Activated naive CD4-positive, alpha-beta T cell treated with anti-CD3 and anti-CD28 coated beads for 36 hours (primary cell): ENCODE results near the gene HOXA4. TPM values are rescaled to one million over a fixed set of nuclear protein-coding genes. Genes with fewer than 3 reads are reported as not detected.

Source experiments
- CTCF ChIA-PET: fragments of 350-600 bp; sonication (Branson Sonifier 250); formaldehyde crosslinking; loops from one replicate; lab custom pipeline; 2021; ENCODE audit warnings: antibody characterized with exemption; lab: Charles Lee
- DNase-seq: peaks from one replicate; pipeline ENCODE4 v3.0.0-alpha.2; 2020
- H3K27ac Mint-ChIP-seq: one replicate; pipeline ENCODE4 v1.8.0; 2021; ENCODE audit warnings: mild to moderate bottlenecking, mixed read lengths
- H3K27me3 Mint-ChIP-seq: one replicate; pipeline ENCODE4 v1.8.0; 2021; ENCODE audit warnings: low read depth, mixed read lengths
- H3K36me3 Mint-ChIP-seq: one replicate; pipeline ENCODE4 v1.8.0; 2021; ENCODE audit warnings: low read depth, mixed read lengths
- H3K4me1 Mint-ChIP-seq: one replicate; pipeline ENCODE4 v1.8.0; 2021; ENCODE audit warnings: low read depth, mixed read lengths
- H3K4me3 Mint-ChIP-seq: one replicate; pipeline ENCODE4 v1.8.0; 2021; ENCODE audit warnings: mild to moderate bottlenecking, moderate library complexity, mixed read lengths
- H3K9me3 Mint-ChIP-seq: one replicate; pipeline ENCODE4 v1.8.0; 2021; ENCODE audit warnings: mixed read lengths
- intact Hi-C: fragments of 100-400 bp; cut with micrococcal nuclease; formaldehyde crosslinking; loops from one replicate; pipeline ENCODE4 v1.15.1; 2023
- total RNA-seq, 2 experiments: library from RNA; stranded (reverse); gene quantifications; one replicate each; pipeline ENCODE4 v1.2.3, GENCODE V29; 2021

Gene HOXA4
- total RNA-seq, 2 experiments from 2014 or later = 0.14 TPM; not detected in 1

DNA sequence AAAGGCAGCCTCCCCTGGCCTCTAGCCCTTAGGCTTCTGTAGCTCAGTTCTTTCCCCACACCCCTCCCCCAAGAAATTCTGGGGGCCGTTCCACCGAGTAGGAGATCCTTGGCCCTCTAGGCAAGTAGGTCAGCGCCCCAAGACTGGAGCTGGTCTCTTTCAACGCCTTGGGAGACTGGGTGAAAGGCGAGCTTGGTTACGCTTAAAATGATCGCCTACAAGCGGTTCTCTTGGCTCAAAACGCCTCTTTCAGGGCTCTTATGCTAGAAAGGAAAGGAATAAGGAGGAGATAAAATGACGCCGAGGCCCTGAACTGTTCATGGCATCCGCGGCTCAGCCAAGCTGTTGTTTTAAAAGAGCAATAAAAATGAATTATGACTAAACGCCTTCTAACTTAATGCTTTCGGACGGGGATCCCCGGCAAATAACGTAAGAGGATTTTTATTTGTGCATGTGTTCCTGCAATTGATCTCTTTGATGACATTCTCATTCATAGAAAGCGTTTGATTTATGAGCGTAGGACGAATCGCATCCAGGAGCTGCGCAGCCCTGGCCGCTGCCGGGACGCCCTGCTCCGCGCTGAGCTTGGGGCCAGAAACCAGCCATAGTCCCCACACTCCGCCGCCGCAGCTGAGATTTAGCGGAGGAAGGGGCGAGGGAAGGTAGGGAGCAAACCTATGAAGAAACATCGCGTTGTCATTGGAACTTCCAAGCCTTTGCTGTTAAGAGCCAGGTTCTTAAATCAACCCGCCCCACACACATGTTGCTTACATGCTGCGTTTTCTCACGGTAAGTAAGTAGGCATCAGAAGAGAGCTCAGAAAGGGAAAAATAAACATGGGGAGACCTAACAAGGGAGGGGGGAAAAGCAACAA lies 31.7 kb downstream of the HOXA4 start:
- Mint-ChIP-seq H3K9me3 (no peaks in the 10 kb centered on the region), H3K27ac (no peak overlapping the region), H3K4me3 (no peak overlapping the region), H3K36me3 (peaks cover 3% of the 10 kb centered on the region), H3K4me1 (peaks cover 35% of the 10 kb centered on the region), H3K27me3 (peaks cover 80% of the 10 kb centered on the region)
- CTCF ChIA-PET = interaction anchor here (0.5 kb wide), 1 partner anchor 417 kb away, joined by 3 read pairs; no protein-coding TSS in a partner anchor
- intact Hi-C loops = loop anchor here (5.0 to 10.0 kb wide), 2 partner anchors 146 to 1242 kb away; partner anchors contain the start of gene EVX1
- no peak for DNase-seq

DNA sequence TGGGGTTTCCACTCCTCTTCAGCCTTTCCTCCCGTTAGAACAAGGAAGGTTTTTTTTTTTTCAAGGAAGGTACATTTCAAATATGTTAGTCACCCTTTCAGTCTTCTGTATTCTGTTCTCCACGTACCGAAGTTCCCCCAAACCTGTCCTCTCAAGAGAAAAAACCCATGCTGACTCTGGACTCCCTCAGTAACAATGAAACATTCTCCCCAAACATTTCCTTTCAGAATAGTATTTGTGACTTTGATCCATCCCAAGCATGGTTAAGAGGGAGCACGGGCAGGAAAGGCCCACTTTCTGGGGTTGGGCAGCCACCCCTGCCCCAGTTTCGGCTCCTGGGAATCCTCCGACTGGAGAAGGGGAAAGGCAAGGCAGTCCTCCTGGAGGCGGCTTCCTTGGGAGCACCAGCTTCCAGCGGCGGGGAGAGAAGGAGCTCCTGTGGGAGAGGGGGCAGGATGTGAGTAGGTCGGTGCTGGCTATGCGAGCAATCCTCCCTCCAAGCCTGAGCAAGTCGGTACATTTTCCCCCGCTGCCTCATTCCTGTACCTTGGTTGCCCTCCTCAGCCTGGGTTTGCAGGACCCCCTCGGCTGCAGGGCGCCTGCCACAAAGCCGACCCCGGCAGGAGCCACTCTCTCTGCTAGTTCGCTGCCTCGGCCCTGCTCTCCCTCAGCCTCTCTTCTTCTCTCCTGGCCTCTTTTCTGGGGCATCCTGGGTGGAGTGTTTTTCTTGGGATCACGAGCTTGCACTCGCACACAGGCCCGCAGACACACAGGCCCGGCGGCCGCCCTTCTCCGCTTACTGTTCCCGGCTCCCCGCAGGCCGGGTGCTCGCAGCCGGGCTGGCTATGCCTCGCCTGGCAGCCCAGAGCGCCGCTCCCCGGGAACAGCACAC lies 32.6 kb downstream of the HOXA4 start:
- CTCF ChIA-PET = interaction anchor here (0.7 kb wide), 1 partner anchor 53 kb away, joined by 3 read pairs; no protein-coding TSS in a partner anchor
- H3K4me3 Mint-ChIP-seq = peak overlapping the region; percentile 80

DNA sequence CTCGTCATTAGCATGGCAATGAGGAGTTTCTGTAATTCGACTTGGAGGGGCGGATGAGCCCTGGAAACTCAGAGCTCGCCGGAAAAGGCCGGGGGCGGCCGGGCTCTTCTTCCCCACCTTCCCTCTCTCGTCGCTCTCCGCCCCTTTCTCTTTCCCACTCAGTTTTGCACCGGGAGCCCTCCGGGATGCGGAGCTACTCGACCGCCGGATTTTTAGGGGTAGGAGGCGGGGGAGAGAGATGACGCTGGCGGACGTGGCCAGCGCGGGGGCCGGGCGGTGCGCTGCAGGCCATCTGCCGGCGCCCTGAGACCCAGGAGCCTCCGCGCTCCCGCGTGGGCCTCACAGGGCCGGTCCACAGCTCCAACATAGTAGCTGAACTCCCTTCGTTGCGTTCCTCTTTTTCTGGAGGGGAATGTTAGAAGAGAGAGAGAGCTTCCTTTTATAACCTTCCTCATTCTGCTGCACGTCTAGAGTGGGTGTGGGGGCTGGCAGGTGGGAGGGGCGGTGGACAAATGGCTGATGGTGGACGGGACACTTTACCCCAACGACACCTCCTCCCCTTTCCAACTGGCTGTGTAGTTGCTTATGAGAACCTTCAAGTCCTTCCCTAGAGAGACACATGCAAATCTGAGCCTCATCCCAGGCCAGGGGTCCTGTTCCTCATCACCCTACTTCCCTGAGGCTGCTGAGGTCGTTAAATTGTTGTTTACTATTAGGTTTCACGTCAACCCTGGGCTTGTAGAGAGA lies 33.6 kb downstream of the HOXA4 start:
- no peaks in the 10 kb centered on the region for H3K9me3 Mint-ChIP-seq
- peaks cover 81% of the 10 kb centered on the region for H3K27me3 Mint-ChIP-seq
- CTCF ChIA-PET = no interaction called here
- intact Hi-C loops = loop anchor here (1.0 to 10.0 kb wide), 6 partner anchors 37 to 1240 kb away; partner anchors contain the start of genes EVX1 and SKAP2
- H3K27ac Mint-ChIP-seq = no peak overlapping the region
- peaks cover 25% of the 10 kb centered on the region for H3K4me1 Mint-ChIP-seq
- H3K36me3 Mint-ChIP-seq = peaks cover 3% of the 10 kb centered on the region
- H3K4me3 Mint-ChIP-seq = peak overlapping the region; percentile 80
- no peak for DNase-seq

More for the DNA sequence above, 32.6 kb downstream of the HOXA4 start:
- peaks cover 80% of the 10 kb centered on the region for H3K27me3 Mint-ChIP-seq
- intact Hi-C loops = loop anchor here (5.0 to 10.0 kb wide), 2 partner anchors 147 to 1241 kb away; partner anchors contain the start of gene EVX1
- peaks cover 3% of the 10 kb centered on the region for H3K36me3 Mint-ChIP-seq
- H3K4me1 Mint-ChIP-seq = peaks cover 31% of the 10 kb centered on the region
- no peaks in the 10 kb centered on the region for H3K9me3 Mint-ChIP-seq
- H3K27ac Mint-ChIP-seq = no peak overlapping the region
- DNase-seq = no peak

DNA sequence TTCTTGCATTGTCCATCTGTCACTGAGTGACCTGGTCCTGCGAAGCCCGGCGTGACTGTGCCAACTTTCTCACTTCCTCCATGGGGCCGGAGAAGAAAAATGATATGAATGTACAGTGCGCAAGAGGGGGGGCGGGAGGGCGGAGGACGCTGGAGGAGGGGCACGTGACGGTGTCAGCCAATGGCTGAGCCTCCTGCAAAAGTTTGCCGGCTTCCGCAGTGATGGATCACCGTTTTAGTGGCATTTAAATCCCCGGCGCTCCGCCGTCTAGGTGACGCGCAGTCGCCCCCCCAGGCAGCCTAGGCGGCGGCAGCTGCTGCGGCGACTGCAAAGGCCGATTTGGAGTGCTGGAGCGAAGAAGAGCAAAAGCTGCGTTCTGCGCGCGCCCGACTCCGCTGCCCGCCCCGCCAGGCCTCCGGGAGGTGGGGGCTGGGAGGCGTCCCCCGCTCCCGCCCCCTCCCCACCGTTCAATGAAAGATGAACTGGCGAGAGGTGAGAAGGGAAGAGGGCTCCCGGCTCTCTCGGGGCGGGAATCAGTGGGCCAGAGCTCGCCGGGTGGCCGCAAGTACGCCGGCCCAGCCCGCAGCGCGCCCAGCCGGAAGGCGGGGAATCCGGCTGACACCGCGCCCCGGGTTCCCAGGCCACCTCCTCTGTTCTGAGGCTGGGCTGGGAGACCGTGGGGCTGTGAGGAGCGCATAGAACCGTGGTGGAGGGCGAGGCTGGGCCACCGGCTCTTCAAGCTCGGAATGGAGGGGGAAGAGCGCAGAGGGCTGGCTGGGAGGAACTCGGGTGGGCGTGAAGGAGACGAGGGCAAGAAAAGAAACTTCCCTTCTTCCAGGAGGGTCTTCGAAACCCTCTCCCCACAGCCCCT lies 34.4 kb downstream of the HOXA4 start, which contains the start of gene HOXA1:
TSS of gene HOXA1 (minus strand) at position 104 of the 871 bp plus-strand sequence. CDS start at position 16, 88 bp downstream.
- no peaks in the 10 kb centered on the region for H3K36me3 Mint-ChIP-seq
- peaks cover 82% of the 10 kb centered on the region for H3K27me3 Mint-ChIP-seq
- peak within 1 kb of the TSS; percentile 80 for H3K4me3 Mint-ChIP-seq
- H3K4me1 Mint-ChIP-seq = peaks cover 21% of the 10 kb centered on the region
- intact Hi-C loops = loop anchor here (1.0 to 10.0 kb wide), 6 partner anchors 38 to 1239 kb away; partner anchors contain the start of genes EVX1 and SKAP2
- peak; percentile 82 for DNase-seq
- peak within 1 kb of the TSS; percentile 47 for H3K27ac Mint-ChIP-seq
- no peaks in the 10 kb centered on the region for H3K9me3 Mint-ChIP-seq
- CTCF ChIA-PET = interaction anchor here (0.8 kb wide), 1 partner anchor 65 kb away, joined by 3 read pairs; no protein-coding TSS in a partner anchor

DNA sequence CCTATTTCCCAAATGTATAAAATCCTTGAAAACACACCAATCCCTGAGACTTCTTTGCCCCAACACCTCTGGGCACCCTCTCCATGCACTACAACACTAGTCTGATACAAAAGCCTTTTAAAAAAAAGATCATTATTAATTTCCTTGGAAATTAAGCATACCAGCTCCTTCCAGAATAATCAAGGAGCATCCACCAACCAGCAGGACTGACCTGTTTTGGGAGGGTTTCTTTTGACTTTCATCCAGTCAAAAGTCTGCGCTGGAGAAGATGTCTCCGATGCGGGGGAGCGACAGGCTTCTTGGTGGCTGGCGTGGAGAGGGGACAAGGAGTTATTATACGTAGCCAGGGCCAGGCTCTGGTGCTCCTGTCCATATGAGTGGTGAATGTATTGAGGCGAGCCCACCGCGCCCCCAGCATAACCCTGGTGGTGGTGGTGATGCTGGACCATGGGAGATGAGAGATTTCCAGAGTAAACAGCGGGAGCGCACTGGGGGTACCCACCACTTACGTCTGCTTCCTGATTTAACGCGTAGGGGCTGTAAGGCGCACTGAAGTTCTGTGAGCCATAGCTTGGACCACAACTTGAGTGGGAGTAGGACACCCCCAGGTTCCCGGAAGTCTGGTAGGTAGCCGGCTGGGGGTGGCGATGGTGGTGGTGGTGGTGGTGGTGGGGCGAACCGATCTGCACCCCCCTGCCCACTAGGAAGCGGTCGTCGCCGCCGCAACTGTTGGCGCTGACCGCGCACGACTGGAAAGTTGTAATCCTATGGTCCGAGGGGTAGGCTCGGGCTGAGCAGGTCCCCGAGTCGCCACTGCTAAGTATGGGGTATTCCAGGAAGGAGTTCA lies 35.3 kb downstream of the HOXA4 start:
- Mint-ChIP-seq H3K27me3 (peaks cover 83% of the 10 kb centered on the region), H3K4me3 (peak overlapping the region; percentile 80), H3K27ac (peak overlapping the region; percentile 47), H3K36me3 (no peaks in the 10 kb centered on the region), H3K4me1 (peaks cover 21% of the 10 kb centered on the region), H3K9me3 (no peaks in the 10 kb centered on the region)
- no peak for DNase-seq
- intact Hi-C loops = loop anchor here (5.0 to 10.0 kb wide), 2 partner anchors 150 to 1238 kb away; partner anchors contain the start of gene EVX1
- CTCF ChIA-PET = no interaction called here

DNA sequence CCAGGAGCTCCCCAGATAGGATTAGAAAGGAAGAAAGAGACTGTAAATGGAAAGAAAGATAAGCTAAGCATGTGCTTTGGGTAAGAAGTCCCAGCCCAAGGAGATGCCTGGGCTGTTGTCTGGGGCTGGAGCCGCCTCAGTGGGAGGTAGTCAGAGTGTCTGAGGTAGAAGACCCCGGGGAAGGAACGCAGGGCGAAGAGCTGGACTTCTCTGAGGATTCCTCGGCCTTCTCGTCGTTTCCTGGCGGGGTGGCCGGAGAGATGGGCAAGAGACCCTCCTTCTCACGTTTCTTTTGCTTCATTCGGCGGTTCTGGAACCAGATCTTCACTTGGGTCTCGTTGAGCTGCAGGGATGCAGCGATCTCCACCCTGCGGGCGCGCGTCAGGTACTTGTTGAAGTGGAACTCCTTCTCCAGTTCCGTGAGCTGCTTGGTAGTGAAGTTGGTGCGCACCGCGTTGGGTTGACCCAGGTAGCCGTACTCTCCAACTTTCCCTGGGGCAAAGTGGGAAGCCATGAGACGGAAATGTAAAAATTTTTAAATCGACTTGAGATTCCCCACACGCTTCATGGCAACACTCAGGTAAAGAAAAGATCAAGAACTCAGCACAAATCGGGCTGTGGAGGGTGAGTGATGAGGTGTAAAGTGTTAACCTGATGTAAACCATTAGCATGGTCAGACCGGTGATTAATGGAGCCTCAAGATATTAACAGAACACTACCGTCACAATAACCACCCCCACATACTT lies 36.1 kb downstream of the HOXA4 start:
- H3K36me3 Mint-ChIP-seq = no peaks in the 10 kb centered on the region
- CTCF ChIA-PET = interaction anchor here (0.6 to 0.9 kb wide), 2 partner anchors 281 to 412 kb away, joined by 3 read pairs; no protein-coding TSS in a partner anchor
- peaks cover 21% of the 10 kb centered on the region for H3K4me1 Mint-ChIP-seq
- no peak overlapping the region for H3K4me3 Mint-ChIP-seq
- intact Hi-C loops = loop anchor here (5.0 to 10.0 kb wide), 2 partner anchors 150 to 1237 kb away; partner anchors contain the start of gene EVX1
- no peak for DNase-seq
- H3K27ac Mint-ChIP-seq = no peak overlapping the region
- H3K9me3 Mint-ChIP-seq = no peaks in the 10 kb centered on the region
- peaks cover 84% of the 10 kb centered on the region for H3K27me3 Mint-ChIP-seq

DNA sequence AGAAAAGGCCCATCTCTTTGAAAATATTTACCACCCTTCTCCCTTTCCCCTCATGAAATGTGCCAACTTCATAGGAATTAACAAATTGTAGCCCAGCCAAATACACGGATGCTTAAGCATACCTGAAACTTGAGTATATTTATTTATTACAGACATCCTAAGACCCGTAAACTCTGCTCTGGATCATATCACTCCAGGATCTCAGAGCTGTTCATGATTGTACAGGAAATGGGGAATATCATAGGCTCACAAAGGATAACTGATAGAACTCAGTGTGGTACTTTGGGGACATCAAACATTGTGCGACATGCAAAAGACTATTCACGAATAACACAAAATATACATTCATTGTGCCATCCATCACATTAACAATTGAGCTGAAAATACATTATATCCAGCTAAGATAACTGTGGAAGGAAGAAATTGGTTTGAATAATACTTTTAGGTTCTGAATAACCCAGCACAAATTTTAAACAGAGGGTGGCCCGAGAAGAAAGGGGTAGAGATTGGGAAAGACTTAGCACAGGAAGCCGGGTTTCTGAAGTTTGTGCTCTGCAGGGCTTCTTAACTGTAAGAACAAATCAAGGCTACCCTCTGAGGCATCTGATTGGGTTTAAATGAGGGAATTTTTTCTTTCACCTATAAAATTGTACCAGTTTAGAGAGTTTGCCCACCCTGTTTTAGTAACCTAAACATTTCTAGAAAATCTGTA lies 37.2 kb downstream of the HOXA4 start:
- intact Hi-C loops = loop anchor here (10.0 kb wide), 1 partner anchor 151 kb away; the partner anchor contains the start of gene EVX1
- CTCF ChIA-PET = interaction anchor here (0.6 to 0.9 kb wide), 3 partner anchors 16 to 411 kb away, joined by 3 to 5 read pairs (median 3); no protein-coding TSS in a partner anchor
- peaks cover 86% of the 10 kb centered on the region for H3K27me3 Mint-ChIP-seq
- H3K4me3 Mint-ChIP-seq = no peak overlapping the region
- peaks cover 19% of the 10 kb centered on the region for H3K4me1 Mint-ChIP-seq
- H3K36me3 Mint-ChIP-seq = no peaks in the 10 kb centered on the region
- no peaks in the 10 kb centered on the region for H3K9me3 Mint-ChIP-seq
- DNase-seq = no peak
- no peak overlapping the region for H3K27ac Mint-ChIP-seq

DNA sequence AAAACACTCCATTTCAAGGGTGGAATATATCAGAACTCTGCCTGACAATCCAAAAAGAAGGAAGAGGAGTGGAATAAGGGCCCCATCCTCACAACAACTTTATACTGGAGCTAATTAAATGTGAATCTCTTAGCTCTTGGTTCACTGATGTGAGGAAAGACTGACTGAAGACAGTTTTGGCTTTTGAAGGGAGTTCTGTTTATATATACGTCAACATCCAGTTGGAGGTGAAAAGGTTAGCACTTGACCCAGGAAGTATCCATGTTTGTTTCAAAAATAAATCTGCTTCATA lies 37.8 kb downstream of the HOXA4 start:
- CTCF ChIA-PET = no interaction called here

More for the DNA sequence above, 37.8 kb downstream of the HOXA4 start:
- peaks cover 19% of the 10 kb centered on the region for H3K4me1 Mint-ChIP-seq
- no peaks in the 10 kb centered on the region for H3K9me3 Mint-ChIP-seq
- intact Hi-C loops = loop anchor here (10.0 kb wide), 1 partner anchor 152 kb away; the partner anchor contains the start of gene EVX1
- H3K27me3 Mint-ChIP-seq = peaks cover 83% of the 10 kb centered on the region
- DNase-seq = no peak
- H3K27ac Mint-ChIP-seq = no peak overlapping the region
- no peak overlapping the region for H3K4me3 Mint-ChIP-seq
- H3K36me3 Mint-ChIP-seq = no peaks in the 10 kb centered on the region
